Measurements from ENCODE around the gene FBXO46. TPM values are rescaled to one million over a fixed set of nuclear protein-coding genes. Genes with fewer than 3 reads are reported as not detected.

Gene FBXO46
- total RNA-seq, 3 donors from 2014 or later: 29.5 to 33.3 (median 29.8) TPM

DNA sequence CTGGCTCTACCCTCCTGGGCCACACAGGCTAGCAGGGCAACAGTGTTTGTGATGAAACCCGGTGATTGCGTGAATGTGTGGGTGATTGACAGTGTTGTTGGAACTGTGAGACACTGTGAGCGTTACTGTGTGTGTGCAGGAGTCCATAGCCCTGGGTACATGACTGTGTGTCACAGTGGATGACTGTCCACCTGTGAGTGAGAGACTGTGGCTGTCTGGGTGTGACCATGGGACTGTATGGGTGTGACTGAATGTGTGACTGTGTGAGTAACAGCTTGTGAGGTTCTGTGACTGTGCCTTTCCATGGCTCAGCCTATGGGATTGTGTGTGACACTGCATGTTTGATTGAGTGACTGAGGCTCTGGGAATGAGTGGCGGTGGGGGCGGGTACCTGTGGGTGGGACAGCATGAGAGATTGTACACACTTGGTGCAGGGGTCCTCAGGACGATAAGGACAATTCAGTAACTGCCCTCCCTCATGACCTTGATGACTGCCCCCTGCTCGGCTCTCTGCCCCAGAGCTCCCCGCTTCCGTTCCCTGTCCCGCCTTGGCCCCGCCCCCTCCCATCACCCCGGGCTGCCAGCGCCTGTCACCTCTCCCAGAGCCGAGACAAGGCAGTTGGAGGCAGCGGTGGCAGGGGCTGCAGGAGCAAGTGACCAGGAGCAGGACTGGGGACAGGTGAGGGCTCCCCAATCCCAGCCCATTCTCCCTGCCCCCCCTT is 62.9 kb downstream of the FBXO46 start, which contains the start of gene GIPR:
Gene GIPR (plus strand): TSS at position 602 of the 722 bp plus-strand sequence. CDS start 1,300 bp downstream, outside the sequence.
- H3K27me3 Mint-ChIP-seq (ENCODE audit: low read depth): peaks cover 21% of the 10 kb centered on the region
- no peaks in the 10 kb centered on the region for H3K9me3 Mint-ChIP-seq
- ATAC-seq (peak; percentile 92 to 94), DNase-seq (peak; percentile 42)
- peak within 1 kb of the TSS; percentile 80 for H3K4me3 Mint-ChIP-seq
- H3K4me1 Mint-ChIP-seq (ENCODE audit: low read depth): peaks cover 32% of the 10 kb centered on the region
- H3K36me3 Mint-ChIP-seq (ENCODE audit: insufficient read depth): no peaks in the 10 kb centered on the region

- no peaks in the 10 kb centered on the region for H3K36me3 Mint-ChIP-seq (ENCODE audit: insufficient read depth)
- no peak for DNase-seq
- peaks cover 9% of the 10 kb centered on the region for H3K27me3 Mint-ChIP-seq (ENCODE audit: low read depth)
- H3K9me3 Mint-ChIP-seq: no peaks in the 10 kb centered on the region
- ATAC-seq: no peak
- H3K4me3 Mint-ChIP-seq: no peak overlapping the region
- peaks cover 23% of the 10 kb centered on the region for H3K4me1 Mint-ChIP-seq (ENCODE audit: low read depth)
These were observed 66.1 kb downstream of the FBXO46 start for GRCh38 chr19:45664575-45664974.

- DNase-seq (no peak), ATAC-seq (no peak)
- no peaks in the 10 kb centered on the region for H3K36me3 Mint-ChIP-seq (ENCODE audit: insufficient read depth)
- H3K27me3 Mint-ChIP-seq (ENCODE audit: low read depth): peaks cover 4% of the 10 kb centered on the region
- H3K4me1 Mint-ChIP-seq (ENCODE audit: low read depth): peaks cover 15% of the 10 kb centered on the region
- H3K4me3 Mint-ChIP-seq: no peak overlapping the region
- H3K9me3 Mint-ChIP-seq: no peaks in the 10 kb centered on the region
These were observed 66.9 kb downstream of the FBXO46 start for GRCh38 chr19:45663800-45664199.

DNA sequence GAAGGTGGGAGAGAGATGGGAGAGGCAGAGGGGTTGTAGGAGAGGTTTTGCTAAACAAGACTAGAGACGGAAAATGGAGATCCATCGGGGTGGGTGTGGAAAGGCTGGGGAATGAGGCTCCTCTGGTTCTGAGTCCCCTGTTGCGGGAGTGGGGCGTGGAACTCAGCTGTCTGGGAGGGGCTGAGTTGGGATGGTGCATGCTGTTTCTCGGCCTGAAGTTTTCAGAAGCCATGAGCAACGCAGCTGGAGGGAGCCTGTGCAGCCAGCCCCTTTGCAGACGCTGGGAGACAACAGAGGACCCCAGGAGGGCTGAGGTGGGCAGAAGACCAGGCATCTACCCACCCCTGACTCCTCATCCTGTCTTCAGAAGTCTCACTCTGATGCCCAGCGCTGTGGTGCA is 70.1 kb downstream of the FBXO46 start:
- no peaks in the 10 kb centered on the region for H3K36me3 Mint-ChIP-seq (ENCODE audit: insufficient read depth)
- H3K4me3 Mint-ChIP-seq: no peak overlapping the region
- H3K9me3 Mint-ChIP-seq: no peaks in the 10 kb centered on the region
- peaks cover 4% of the 10 kb centered on the region for H3K27me3 Mint-ChIP-seq (ENCODE audit: low read depth)
- no peaks in the 10 kb centered on the region for H3K4me1 Mint-ChIP-seq (ENCODE audit: low read depth)
- ATAC-seq (no peak), DNase-seq (no peak)

Other genes with a start within 250 kb of the FBXO46 start
- gene RTN2, start 233.8 kb downstream of the FBXO46 start, total RNA-seq: 1 to 10 TPM in 2 of 3 donors, under 1 TPM in 1; 0.83 to 1.5 (median 1.5) TPM
- 1 to 10 TPM; 1.1 to 1.4 (median 1.3) TPM for gene PPM1N, start 232.5 kb downstream of the FBXO46 start, total RNA-seq
- 100 to 1,000 TPM; 135 to 164 (median 157) TPM for gene VASP, start 223.4 kb downstream of the FBXO46 start, total RNA-seq
- 10 to 100 TPM; 14.1 to 15.5 (median 15.1) TPM for gene OPA3, start 146.1 kb downstream of the FBXO46 start, total RNA-seq
- under 1 TPM in 1 of 3 donors, not detected in 2; 0.05 TPM for gene GPR4, start 128.7 kb downstream of the FBXO46 start, total RNA-seq
- 100 to 1,000 TPM; 136 to 178 (median 150) TPM for gene EML2, start 91.5 kb downstream of the FBXO46 start, total RNA-seq
- gene GIPR, start 62.7 kb downstream of the FBXO46 start, total RNA-seq: 1 to 10 TPM in 2 of 3 donors, under 1 TPM in 1; 0.66 to 1.4 (median 1.0) TPM
- gene SNRPD2, start 38.9 kb downstream of the FBXO46 start, total RNA-seq: 100 to 1,000 TPM; 903 to 949 (median 911) TPM
- 10 to 100 TPM; 10.3 to 13.2 (median 12.3) TPM for gene QPCTL, start 38.2 kb downstream of the FBXO46 start, total RNA-seq
- gene MEIOSIN, start 2.5 kb upstream of the FBXO46 start, total RNA-seq: not detected
- 1 to 10 TPM; 1.5 to 1.7 (median 1.6) TPM for gene SIX5, start 38.4 kb upstream of the FBXO46 start, total RNA-seq
- gene DMPK, start 51.6 kb upstream of the FBXO46 start, total RNA-seq: 10 to 100 TPM; 19.9 to 22.6 (median 21.1) TPM
- gene DMWD, start 61.9 kb upstream of the FBXO46 start, total RNA-seq: 10 to 100 TPM; 53.3 to 60.5 (median 54.2) TPM
- gene RSPH6A, start 84.4 kb upstream of the FBXO46 start, total RNA-seq: under 1 TPM; 0.15 to 0.33 (median 0.26) TPM
- 100 to 1,000 TPM in 2 of 3 donors, 10 to 100 TPM in 1; 94.1 to 108 (median 106) TPM for gene SYMPK, start 132.3 kb upstream of the FBXO46 start, total RNA-seq
- under 1 TPM; 0.23 to 0.46 (median 0.26) TPM for gene FOXA3, start 133.4 kb upstream of the FBXO46 start, total RNA-seq
- gene IRF2BP1, start 155.2 kb upstream of the FBXO46 start, total RNA-seq: 10 to 100 TPM; 21.8 to 24.5 (median 22.2) TPM
- gene MYPOP, start 171.7 kb upstream of the FBXO46 start, total RNA-seq: 1 to 10 TPM; 4.8 to 5.5 (median 5.1) TPM
- gene NANOS2, start 183.9 kb upstream of the FBXO46 start, total RNA-seq: not detected
- not detected for gene NOVA2, start 243.0 kb upstream of the FBXO46 start, total RNA-seq

All from activated T-cell treated with anti-CD3 and anti-CD28 coated beads, Interleukin-2, amount 50 U/mL, for 4 hours (primary cell).